NCI-H774 (cell line): ENCODE measurements around the gene LRP1-AS.

Experiments
- DNase-seq: peaks from one replicate; lab custom pipeline; 2025; lab: John Stamatoyannopoulos, UW

Gene LRP1-AS

GRCh38 chr12:57097554-57097835, 49.9 kb downstream of the LRP1-AS start:
- DNase-seq = no peak

- no peak for DNase-seq
Observed at GRCh38 chr12:57096748-57097553, 50.5 kb downstream of the LRP1-AS start.

GRCh38 chr12:57096099-57096572, 51.3 kb downstream of the LRP1-AS start:
- DNase-seq = no peak

- no peak for DNase-seq
Observed at GRCh38 chr12:57095440-57095839, 52.0 kb downstream of the LRP1-AS start.
